GM12878 (cell line): ENCODE data around the gene KLF6. TPM values are rescaled to one million over a fixed set of nuclear protein-coding genes. Genes with fewer than 3 reads are reported as not detected.
A peak's percentile ranks its signal among the peaks of the same experiment; 100 is the strongest.

Experiments
- BACH1 ChIP-seq: fragments of 450-650 bp; IDR thresholded peaks from 2 replicates; pipeline ENCODE4 v1.6.1; 2017; ENCODE audit warnings: mild to moderate bottlenecking, borderline replicate concordance
- CEBPB ChIP-seq, 2 experiments: fragments of 150-350 bp in 1 of 2; IDR thresholded peaks; 2 replicates each; pipeline ENCODE4 v1.6.1; 2012 to 2014; ENCODE audit warnings: low read depth in 2 of 2, low read length in 2 of 2, borderline replicate concordance in 1 of 2, inconsistent platforms in 1 of 2
- HDAC6 ChIP-seq: fragments of 200-600 bp; sonication (generic); IDR thresholded peaks from one replicate; pipeline ENCODE4 v1.8.0; 2017; ENCODE audit warnings: antibody characterized with exemption; ENCODE audit not compliant: unreplicated experiment
- IKZF1 ChIP-seq: fragments of 450-650 bp; conservative IDR thresholded peaks from 2 replicates; pipeline ENCODE4 v1.6.1; 2017; ENCODE audit warnings: antibody characterized with exemption, mild to moderate bottlenecking
- MEF2A ChIP-seq: IDR thresholded peaks from 2 replicates; pipeline ENCODE4 v1.6.1; 2011; ENCODE audit warnings: low read depth, mild to moderate bottlenecking, low read length, moderate library complexity; ENCODE audit not compliant: insufficient read depth
- NFYA ChIP-seq: IDR thresholded peaks from 2 replicates; pipeline ENCODE4 v1.6.1; 2011; ENCODE audit warnings: low read depth, mild to moderate bottlenecking, low read length, improper control_type of control experiment, borderline replicate concordance
- POLR2A ChIP-seq: IDR thresholded peaks from 2 replicates; pipeline ENCODE4 v1.6.1; 2011; ENCODE audit warnings: low read depth, mild to moderate bottlenecking, low read length
- RFX5 ChIP-seq: IDR thresholded peaks from 2 replicates; pipeline ENCODE4 v1.6.1; 2011; ENCODE audit warnings: low read depth, low read length, improper control_type of control experiment
- SMARCA5 ChIP-seq: fragments of 450-650 bp; IDR thresholded peaks from 2 replicates; pipeline ENCODE4 v1.6.1; 2017; ENCODE audit warnings: mild to moderate bottlenecking
- SMC3 ChIP-seq: IDR thresholded peaks from 2 replicates; pipeline ENCODE4 v1.6.1; 2011; ENCODE audit warnings: low read length, improper control_type of control experiment, borderline replicate concordance
- SP1 ChIP-seq: IDR thresholded peaks from one replicate; pipeline ENCODE4 v1.6.1; 2011; ENCODE audit warnings: low read depth, low read length
- SREBF2 ChIP-seq: IDR thresholded peaks from 2 replicates; pipeline ENCODE4 v1.6.1; 2012; ENCODE audit warnings: mild to moderate bottlenecking, low read length
- TARDBP ChIP-seq: IDR thresholded peaks from 2 replicates; pipeline ENCODE4 v1.6.1; 2016; ENCODE audit warnings: borderline replicate concordance
- TCF12 ChIP-seq: IDR thresholded peaks from 2 replicates; pipeline ENCODE4 v1.6.1; 2011; ENCODE audit warnings: low read depth, mild to moderate bottlenecking, low read length
- TCF7 ChIP-seq: IDR thresholded peaks from 2 replicates; pipeline ENCODE4 v1.6.1; 2014; ENCODE audit warnings: antibody characterized with exemption, borderline replicate concordance
- ZNF622 ChIP-seq: fragments of 450-650 bp; IDR thresholded peaks from 2 replicates; pipeline ENCODE4 v1.6.1; 2017; ENCODE audit warnings: mild to moderate bottlenecking, inconsistent platforms
- polyA plus RNA-seq, 11 experiments: library from polyadenylated mRNA; depleted of rRNA in 4 of 11; unstranded in 6 of 11; stranded (reverse) in 5 of 11; fragments of >200 nt; fragmentation: Nextera tagmentation in 4 of 11; fragmentation: Illumina TruSeq in 1 of 11; extraction: Ambion mirVana in 4 of 11; extraction: Trizol in 1 of 11; gene quantifications; 1 replicate in 1 of 11; 2 replicates in 10 of 11; pipeline versions ENCODE4 v1.2.1 to v1.2.3, GENCODE V29; 2011 to 2016; ENCODE audit warnings: inconsistent platforms in 2 of 11, missing spikeins in 2 of 11, low read depth in 1 of 11
- total RNA-seq, 4 experiments: library from RNA; depleted of rRNA in 3 of 4; stranded (reverse); fragments of >200 nt in 3 of 4; fragmentation: Illumina TruSeq in 1 of 4; extraction: Trizol in 1 of 4; gene quantifications; 2 replicates each; pipeline versions ENCODE4 v1.2.1 to v1.2.3, GENCODE V29; 2013 to 2021
- TF ChIP-seq, protein P1 (sequence below): fragments of 450-650 bp; IDR thresholded peaks from 2 replicates; pipeline ENCODE4 v1.6.1; 2017; ENCODE audit warnings: mild to moderate bottlenecking, moderate library complexity
- TF ChIP-seq, protein P2 (sequence below): fragments of 450-650 bp; IDR thresholded peaks from 2 replicates; pipeline ENCODE4 v1.6.1; 2017; ENCODE audit warnings: mild to moderate bottlenecking, moderate library complexity
- TF ChIP-seq, protein P3 (sequence below): IDR thresholded peaks from 2 replicates; pipeline ENCODE4 v1.6.1; 2011; ENCODE audit warnings: borderline replicate concordance, low read depth, mild to moderate bottlenecking, moderate library complexity, mixed read lengths, low read length; ENCODE audit not compliant: insufficient read depth; ENCODE audit errors: extremely low read length
- TF ChIP-seq, protein P4 (sequence below): IDR thresholded peaks from 2 replicates; pipeline ENCODE4 v1.6.1; 2012; ENCODE audit warnings: low read depth, low read length, improper control_type of control experiment

KLF6 gene
- total and polyA plus RNA-seq, 10 of the 15 experiments (the other 5 are each of a cell fraction or from before 2014, with no cell fraction given): 7.4 to 54.1 (median 23.5) TPM

DNA sequence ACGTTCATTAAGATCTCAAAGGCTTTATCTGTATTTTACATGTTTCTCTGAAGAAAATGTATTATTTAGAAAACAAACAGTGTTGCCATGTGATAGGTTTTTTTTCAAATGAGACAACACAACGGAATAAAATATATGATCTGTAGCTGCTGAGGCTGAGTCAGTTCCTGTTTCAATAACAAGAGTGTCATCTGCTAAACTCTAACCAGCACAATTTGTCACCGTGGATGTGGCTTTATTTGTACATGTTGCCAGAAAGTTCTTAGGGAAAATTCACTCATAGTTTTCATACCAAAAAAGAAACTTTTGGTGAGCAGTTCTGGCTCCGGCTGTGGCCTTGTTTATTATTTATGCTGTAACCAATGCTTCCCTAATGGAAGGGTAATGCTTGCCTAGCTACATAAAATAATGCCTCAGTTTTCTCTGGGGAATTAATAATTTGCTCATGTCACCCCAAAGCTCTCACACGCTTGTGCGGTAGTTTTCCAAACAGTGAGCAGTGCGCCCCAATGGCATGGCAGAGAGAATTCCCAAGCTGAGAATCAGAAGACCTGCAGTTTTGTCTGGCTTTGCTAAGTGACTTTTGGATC lies 20.3 kb upstream of the KLF6 start (continued):
- TF ChIP-seq TCF12 (no peak), SMARCA5 (peak; percentile 67; the same call in 1 of the 2 replicates), IKZF1 (peak; percentile 60; the same call in 1 of the 2 replicates), ZNF622 (no peak), BACH1 (0 out of 2 replicates have a peak, but pooled peaks have one; percentile 7), MEF2A (no peak), TCF7 (no peak), POLR2A (no peak; the same call in 1 of the 2 replicates), HDAC6 (no peak), SP1 (no peak), RFX5 (no peak), TARDBP (no peak), SREBF2 (no peak), NFYA (no peak), CEBPB (IDR thresholded peaks at IDR 0.05; ENCODE audit: borderline replicate concordance in 1 of 2, low read depth in 2 of 2, low read length in 2 of 2) (0 out of 4 replicates have a peak, but pooled peaks of 1 of the 2 experiments have one; percentile 35), SMC3 (no peak)
- TF ChIP-seq, protein P1, sequence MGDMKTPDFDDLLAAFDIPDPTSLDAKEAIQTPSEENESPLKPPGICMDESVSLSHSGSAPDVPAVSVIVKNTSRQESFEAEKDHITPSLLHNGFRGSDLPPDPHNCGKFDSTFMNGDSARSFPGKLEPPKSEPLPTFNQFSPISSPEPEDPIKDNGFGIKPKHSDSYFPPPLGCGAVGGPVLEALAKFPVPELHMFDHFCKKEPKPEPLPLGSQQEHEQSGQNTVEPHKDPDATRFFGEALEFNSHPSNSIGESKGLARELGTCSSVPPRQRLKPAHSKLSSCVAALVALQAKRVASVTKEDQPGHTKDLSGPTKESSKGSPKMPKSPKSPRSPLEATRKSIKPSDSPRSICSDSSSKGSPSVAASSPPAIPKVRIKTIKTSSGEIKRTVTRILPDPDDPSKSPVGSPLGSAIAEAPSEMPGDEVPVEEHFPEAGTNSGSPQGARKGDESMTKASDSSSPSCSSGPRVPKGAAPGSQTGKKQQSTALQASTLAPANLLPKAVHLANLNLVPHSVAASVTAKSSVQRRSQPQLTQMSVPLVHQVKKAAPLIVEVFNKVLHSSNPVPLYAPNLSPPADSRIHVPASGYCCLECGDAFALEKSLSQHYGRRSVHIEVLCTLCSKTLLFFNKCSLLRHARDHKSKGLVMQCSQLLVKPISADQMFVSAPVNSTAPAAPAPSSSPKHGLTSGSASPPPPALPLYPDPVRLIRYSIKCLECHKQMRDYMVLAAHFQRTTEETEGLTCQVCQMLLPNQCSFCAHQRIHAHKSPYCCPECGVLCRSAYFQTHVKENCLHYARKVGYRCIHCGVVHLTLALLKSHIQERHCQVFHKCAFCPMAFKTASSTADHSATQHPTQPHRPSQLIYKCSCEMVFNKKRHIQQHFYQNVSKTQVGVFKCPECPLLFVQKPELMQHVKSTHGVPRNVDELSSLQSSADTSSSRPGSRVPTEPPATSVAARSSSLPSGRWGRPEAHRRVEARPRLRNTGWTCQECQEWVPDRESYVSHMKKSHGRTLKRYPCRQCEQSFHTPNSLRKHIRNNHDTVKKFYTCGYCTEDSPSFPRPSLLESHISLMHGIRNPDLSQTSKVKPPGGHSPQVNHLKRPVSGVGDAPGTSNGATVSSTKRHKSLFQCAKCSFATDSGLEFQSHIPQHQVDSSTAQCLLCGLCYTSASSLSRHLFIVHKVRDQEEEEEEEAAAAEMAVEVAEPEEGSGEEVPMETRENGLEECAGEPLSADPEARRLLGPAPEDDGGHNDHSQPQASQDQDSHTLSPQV: no peak
- TF ChIP-seq, protein P2, sequence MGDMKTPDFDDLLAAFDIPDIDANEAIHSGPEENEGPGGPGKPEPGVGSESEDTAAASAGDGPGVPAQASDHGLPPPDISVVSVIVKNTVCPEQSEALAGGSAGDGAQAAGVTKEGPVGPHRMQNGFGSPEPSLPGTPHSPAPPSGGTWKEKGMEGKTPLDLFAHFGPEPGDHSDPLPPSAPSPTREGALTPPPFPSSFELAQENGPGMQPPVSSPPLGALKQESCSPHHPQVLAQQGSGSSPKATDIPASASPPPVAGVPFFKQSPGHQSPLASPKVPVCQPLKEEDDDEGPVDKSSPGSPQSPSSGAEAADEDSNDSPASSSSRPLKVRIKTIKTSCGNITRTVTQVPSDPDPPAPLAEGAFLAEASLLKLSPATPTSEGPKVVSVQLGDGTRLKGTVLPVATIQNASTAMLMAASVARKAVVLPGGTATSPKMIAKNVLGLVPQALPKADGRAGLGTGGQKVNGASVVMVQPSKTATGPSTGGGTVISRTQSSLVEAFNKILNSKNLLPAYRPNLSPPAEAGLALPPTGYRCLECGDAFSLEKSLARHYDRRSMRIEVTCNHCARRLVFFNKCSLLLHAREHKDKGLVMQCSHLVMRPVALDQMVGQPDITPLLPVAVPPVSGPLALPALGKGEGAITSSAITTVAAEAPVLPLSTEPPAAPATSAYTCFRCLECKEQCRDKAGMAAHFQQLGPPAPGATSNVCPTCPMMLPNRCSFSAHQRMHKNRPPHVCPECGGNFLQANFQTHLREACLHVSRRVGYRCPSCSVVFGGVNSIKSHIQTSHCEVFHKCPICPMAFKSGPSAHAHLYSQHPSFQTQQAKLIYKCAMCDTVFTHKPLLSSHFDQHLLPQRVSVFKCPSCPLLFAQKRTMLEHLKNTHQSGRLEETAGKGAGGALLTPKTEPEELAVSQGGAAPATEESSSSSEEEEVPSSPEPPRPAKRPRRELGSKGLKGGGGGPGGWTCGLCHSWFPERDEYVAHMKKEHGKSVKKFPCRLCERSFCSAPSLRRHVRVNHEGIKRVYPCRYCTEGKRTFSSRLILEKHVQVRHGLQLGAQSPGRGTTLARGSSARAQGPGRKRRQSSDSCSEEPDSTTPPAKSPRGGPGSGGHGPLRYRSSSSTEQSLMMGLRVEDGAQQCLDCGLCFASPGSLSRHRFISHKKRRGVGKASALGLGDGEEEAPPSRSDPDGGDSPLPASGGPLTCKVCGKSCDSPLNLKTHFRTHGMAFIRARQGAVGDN: peak; percentile 29; the same call in 1 of the 2 replicates
- TF ChIP-seq, protein P3, sequence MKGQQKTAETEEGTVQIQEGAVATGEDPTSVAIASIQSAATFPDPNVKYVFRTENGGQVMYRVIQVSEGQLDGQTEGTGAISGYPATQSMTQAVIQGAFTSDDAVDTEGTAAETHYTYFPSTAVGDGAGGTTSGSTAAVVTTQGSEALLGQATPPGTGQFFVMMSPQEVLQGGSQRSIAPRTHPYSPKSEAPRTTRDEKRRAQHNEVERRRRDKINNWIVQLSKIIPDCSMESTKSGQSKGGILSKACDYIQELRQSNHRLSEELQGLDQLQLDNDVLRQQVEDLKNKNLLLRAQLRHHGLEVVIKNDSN: no peak
- TF ChIP-seq, protein P4, sequence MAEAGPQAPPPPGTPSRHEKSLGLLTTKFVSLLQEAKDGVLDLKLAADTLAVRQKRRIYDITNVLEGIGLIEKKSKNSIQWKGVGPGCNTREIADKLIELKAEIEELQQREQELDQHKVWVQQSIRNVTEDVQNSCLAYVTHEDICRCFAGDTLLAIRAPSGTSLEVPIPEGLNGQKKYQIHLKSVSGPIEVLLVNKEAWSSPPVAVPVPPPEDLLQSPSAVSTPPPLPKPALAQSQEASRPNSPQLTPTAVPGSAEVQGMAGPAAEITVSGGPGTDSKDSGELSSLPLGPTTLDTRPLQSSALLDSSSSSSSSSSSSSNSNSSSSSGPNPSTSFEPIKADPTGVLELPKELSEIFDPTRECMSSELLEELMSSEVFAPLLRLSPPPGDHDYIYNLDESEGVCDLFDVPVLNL: no peak
